GM19438 (cell line): ENCODE results near the gene PRDM16.

Experiments
- ATAC-seq: cut with Tn5 transposase; IDR thresholded peaks from one replicate; pipeline ENCODE4 v1.9.1; 2021; ENCODE audit warnings: low read depth; ENCODE audit not compliant: unreplicated experiment

The PRDM16 gene

DNA sequence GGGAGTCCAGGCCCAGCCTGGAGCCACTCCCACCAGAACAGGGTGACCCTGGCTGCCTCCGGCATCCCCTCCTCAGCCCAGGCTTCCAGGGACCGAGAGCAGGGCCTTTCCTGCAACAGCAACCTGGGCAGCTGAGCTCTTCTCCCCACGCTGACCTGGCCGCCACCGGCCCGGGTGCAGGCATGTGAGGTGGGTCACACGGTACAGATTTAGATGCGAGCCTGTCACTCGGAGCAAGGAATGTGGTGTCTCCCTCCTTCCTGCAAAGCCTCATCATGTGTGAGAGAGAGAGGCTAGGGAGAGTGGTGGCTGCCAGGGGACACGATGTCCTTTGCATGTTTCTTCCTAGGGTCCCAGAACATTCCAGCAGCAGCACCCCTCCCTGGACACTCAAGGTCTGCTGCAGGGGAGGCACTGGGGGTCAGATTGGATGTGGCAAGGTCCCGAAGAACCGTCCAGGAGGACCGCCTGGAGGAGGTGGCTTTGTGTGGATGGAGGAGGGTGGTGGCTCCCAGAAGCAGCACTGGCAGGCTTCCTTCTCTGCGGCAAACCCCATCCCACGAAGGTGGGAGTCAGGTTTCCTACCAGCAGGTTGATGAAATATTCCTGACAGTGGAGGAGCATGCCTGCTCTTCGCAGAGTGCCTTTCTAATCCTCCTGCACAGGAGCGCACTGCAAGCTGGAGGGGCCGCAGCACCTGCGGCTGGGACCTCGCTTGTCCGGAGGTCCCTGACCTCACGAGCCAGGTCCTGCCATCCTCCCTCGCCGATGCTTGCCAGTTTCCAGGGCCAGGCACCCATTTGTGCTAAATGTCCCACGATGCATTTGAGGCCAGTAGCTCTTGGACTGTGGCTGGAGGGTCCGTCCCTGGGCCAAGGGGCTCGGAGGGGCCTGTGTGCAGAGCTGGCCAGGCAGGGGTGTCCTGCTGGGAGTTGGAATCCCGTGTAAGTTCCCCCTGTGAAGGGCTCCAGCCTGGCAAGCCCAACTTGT lies 68.4 kb downstream of the PRDM16 start:
- ATAC-seq: no peak

DNA sequence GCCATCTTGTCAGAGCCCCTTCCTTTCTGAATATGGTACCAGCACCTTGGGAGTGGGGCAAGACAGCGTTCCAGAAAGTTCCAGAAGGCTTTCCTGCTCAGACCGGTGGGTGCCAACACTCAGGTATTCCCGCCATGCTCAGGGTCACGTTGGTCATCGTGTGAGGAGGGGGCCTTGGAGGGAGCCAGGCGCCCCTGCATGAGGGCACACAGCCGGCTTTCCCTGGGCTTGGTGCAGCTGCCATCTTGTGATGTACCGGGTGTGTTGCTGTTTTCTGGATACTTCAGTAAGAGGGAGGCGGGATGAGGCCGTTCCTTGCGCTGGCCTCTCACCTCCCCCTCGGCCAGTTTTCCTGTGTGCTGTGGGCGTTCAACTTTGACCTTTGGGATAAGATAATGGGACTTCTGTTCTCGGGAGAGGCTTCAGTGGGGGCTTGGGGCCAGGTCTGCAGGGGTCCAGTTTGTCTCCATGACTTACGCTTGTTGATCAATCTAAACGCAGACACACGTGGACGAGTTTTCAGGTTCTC lies 69.7 kb downstream of the PRDM16 start:
- ATAC-seq: no peak

DNA sequence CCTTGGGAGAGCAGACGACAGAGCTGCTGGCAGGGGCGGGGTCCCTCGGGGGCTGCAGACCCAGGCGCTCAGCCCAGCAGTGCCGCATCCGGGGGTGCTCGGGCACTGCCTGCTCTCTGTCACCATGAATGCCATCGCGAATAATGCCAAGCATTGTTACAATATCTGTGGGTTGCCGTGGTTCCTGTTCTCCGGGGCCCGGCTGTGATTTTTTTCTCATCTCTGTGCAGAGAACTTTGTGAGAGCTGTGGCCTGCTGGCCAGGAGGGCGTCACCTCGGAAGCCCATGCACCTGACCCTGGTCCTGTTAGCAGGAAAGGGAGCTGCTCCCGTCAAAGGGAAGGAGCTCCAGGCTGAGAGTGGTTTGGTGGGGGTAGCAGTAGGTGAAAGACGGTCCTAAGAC lies 70.4 kb downstream of the PRDM16 start:
- no peak for ATAC-seq

DNA sequence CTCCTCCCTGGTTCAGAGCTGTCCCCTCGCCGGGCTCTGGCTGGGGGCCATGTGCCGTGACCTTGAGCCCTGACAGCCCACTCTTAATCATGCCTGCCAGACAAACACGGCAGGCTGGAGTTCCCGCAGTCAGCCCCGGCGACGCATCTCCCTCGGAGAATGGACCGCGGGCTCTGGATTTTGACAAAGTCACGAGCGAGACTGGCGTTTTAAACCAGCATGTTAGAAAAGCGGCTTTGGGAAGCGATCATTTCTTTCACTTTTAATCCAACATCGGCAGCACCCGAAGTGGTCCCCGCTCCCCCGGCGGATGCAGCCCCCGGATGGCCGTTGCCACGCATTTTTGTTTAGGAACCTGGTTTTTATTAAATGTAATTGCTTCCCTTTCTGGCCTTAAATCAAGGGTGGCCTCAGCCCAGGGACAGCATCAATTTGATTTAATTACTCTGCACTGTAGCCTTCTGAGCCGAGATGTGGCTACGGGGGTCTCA lies 70.9 kb downstream of the PRDM16 start:
- no peak for ATAC-seq

DNA sequence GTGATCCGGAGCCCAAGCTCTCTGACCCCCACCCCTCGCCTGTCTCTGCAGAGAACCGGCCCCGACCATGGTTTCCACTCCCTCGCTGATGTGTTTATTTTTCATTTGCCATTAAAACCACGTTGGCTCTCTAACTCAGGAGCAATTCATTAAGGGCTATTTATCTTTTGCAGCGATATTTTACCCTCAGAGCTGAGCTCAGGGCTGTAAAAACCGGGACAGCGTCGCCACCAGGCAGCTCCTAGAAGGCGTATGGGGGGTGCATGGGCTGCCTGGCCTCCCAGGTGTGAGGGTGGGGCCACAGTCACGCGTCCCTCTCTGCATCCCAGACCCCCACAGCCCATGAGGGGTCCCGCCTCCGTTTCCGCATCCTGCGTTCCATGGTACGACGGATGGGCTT lies 71.4 kb downstream of the PRDM16 start:
- ATAC-seq: no peak

DNA sequence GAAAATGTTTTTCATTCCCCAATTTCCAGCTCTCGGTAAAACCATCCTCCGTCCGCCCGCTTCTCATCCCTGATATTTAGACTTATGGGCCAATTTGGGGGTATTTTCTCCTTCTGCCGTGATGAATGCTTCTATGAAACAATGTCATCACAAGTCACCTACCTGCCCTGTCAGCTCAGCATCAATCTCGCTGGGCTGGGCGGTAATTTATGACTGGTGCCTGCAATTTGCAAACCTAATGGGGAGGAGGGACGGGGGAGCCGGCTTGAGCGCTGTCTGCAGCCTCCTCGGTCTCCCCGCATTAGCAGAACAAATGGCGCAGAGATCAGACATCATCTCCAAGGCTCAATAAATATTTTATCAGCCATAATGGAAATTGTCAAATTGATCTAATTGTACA lies 72.1 kb downstream of the PRDM16 start:
- no peak for ATAC-seq

DNA sequence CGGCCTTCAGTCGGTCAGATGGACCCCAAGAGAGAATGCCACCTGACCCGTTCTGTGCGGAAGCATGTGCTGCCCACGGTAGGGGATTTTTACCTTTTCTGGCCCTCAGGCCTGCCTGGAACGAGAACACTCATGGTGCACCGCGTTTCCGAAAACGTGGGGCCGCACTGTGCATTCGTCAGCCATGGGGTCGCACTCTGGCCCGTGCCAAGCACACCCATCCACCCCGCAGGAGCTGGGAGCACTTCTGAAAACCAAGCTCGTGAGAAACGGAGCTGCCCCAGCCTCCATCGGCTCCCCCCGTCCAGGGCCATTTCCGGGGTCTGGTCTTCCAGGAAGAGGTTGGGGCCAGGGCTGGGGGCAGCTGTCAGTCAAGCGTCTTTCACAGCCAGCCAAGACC lies 72.8 kb downstream of the PRDM16 start:
- no peak for ATAC-seq

DNA sequence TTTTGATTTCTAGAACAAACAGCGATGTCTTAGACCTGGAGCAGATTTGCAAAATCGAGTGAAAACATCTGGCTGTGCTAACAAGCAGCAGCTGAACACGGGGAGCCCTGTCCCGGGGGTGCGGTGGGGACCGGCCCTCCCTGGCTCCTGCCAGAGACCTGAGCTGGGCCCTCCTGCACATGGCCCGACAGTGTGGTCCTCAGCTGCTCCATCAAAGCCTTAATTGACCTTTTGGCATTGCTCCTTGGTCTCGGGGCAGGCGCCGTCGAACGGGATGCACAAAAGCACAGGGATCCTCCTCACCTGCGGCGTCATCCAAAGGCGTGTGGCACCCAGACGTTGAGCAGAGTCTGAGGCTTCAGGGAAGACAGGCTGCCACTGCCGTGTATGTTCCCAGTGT lies 73.2 kb downstream of the PRDM16 start:
- ATAC-seq: no peak

DNA sequence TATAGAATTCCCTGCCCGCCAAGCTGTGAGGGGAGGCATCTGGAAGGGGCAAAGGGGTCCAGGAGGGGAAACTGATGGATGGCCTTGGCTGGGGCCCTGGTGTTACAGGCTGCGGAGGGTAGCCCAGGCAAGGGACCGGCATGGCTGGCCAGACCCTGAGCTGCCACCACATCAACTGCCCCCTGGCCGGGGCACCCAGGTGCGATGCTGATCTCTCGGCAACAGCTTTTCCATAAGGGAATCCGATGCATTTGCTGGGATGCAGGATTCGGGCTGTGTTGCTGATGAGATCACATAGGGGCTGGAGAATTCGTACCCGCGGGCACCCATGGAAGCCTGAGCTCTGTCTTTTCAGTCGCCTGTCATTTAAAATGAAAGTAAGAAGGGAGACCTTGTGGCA lies 73.7 kb downstream of the PRDM16 start:
- ATAC-seq: no peak

DNA sequence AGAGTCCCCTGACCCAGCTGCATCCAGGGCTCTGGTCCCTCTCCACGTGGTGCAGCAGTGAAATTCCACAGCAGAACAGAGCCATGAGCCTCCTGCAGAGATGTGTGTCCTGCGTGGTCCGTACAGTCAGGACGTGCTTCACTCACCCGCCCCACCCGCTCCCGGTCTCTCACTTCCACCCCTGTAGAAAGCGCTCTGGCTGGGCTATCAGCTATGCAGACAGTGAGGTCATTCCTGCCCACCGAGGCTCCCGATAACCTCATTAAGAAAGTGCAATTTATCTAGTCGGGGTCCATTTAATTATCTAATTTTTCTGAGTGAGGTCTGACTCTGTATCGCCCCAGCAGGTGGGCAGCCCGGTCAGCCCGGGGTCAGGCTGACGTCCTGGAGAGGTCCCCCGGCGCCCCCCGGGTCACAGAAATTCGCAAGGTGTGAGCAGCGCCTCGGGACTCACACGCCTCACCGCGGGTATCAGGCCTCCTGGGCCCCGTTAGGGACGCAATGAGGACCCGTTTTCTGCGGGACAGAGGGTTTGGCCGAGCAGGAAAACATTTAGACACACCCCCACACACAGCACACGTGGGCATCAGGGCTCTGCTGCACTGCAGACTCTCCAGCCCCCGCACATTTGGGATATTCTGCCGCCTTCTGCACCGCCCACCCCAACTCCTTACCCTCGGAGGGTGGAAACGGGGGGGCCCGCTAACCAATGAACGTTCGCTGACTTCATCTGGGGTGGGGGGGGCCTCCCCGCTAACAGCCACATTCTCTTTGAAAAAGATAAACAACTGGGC lies 76.7 kb downstream of the PRDM16 start:
- no peak for ATAC-seq

DNA sequence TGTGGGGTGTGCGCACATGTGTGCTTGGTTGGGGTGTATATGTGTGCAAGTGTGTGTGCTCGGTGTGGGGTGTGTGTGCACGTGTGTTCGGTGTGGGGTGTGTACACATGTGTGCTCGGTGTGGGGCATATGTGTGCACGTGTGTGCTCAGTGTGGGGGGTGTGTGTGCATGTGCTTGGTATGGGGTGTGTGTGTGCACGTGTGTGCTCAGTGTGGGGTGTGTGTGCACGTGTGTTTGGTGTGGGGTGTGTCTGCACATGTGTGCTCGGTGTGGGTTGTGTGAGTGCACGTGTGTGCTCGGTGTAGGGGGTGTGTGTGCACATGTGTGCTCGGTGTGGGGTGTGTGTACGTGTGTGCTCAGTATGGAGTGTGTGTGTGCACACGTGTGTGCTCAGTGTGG lies 77.5 kb downstream of the PRDM16 start:
- ATAC-seq: no peak

DNA sequence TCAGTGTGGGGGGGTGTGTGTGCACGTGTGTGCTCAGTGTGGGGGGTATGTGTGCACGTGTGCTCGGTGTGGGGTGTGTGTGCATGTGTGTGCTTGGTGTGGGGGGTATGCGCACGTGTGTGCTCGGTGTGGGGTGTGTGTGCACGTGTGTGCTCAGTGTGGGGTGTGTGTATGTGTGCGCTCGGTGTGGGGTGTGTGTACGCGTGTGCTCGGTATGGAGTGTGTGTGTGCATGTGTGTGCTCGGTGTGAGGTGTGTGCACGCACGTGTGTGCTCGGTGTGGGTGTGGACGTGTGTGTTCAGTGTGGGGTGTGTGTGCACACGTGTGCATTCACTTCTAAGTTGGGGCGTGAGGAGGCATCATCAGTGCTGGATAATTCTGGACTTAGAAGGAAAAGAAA lies 77.9 kb downstream of the PRDM16 start:
- no peak for ATAC-seq

DNA sequence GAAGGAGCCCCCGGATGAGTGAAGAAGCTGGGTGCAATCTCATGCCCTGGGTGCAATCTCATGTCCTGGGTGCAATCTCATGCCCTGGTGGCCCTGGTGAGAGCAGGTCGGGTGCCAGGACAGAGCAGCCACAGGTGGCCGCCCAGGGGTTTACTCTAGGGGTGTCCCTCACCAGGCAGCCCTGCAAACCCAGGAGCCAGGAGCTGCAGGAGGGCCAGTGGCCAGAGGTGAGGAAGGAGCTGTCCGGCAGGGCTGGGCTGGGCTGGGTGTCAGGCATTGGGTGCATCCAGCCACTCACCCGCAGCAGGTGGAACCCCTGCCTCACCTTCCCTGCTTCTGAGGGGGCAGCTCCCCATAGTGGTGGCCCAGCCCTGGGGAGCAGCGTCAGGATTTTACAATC lies 79.2 kb downstream of the PRDM16 start:
- ATAC-seq: no peak

DNA sequence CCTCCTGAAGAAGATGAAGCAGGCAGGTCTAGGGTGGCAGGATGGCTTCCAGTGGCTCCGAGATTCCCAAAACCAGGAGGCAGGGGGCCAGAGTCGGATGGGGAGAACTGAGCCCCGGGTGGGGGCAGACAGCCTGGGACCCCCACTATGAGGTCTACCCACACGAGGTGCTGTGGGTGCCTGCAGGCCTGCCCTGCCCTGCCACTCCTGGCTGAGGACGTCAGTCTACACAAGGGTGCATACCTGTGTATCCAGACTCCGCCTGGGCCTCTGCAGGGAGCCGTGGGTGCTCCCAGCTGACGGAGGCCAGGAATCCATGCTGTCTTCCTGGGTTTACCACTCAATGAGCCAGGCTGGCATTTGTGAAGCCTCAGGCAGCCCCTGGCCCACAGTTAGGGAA lies 80.3 kb downstream of the PRDM16 start:
- no peak for ATAC-seq

DNA sequence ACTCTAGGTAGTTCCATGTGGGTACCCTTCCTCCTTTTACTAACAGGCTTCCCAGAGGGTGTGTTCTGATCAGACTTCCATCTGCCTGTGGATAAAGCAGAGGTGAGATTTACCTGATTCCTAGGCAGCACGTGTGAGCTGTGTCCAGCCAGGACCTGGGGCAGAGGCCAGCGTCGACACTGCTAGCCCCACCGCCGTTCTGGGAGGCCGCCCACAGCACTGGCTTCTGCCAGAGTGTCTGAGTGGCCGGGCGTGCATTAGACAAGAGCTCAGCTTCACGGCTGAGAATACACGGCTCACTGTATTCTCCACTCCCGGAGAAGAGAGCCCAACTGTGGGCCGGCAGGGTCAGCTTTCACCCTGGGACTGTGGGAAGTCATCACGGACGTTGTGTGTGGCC lies 82.5 kb downstream of the PRDM16 start:
- ATAC-seq: no peak

DNA sequence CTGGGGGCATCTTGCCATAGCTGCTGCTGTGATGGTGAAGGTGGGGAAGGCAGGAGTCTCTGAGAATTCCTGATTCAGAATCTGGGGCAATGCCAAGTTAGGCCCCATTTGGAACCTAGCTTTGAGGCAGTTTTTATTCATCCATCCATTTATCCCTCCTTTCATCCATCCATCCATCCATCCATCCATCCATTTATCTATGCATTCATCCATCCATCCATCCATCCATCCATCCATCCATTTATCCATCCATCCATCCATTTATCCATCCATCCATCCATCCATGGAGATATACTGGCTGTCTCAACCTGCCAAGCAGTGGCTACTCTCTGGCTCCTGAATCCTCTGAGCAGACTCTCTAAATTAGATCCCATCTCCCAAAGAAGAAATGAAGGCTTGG lies 83.1 kb downstream of the PRDM16 start:
- no peak for ATAC-seq

DNA sequence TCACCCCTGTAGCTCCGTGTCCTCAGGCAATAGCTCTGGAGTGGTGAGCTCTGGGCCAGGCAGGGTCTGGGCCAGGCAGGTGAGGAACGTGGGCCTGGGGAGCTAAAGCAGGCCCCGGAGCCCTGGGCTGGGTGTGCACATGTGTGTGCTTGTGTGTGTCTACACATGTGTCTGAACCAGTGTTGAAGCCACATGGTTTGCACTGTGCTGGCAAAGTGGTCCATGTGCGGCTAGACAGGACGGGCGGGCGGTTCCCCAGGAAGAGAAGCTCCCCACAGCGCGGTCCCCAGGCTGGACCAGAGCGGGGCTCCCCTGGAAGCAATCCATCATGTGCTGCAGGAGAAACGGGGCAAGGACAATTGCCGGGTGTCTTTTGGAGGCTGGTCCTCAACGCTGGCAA lies 84.2 kb downstream of the PRDM16 start:
- ATAC-seq: no peak

DNA sequence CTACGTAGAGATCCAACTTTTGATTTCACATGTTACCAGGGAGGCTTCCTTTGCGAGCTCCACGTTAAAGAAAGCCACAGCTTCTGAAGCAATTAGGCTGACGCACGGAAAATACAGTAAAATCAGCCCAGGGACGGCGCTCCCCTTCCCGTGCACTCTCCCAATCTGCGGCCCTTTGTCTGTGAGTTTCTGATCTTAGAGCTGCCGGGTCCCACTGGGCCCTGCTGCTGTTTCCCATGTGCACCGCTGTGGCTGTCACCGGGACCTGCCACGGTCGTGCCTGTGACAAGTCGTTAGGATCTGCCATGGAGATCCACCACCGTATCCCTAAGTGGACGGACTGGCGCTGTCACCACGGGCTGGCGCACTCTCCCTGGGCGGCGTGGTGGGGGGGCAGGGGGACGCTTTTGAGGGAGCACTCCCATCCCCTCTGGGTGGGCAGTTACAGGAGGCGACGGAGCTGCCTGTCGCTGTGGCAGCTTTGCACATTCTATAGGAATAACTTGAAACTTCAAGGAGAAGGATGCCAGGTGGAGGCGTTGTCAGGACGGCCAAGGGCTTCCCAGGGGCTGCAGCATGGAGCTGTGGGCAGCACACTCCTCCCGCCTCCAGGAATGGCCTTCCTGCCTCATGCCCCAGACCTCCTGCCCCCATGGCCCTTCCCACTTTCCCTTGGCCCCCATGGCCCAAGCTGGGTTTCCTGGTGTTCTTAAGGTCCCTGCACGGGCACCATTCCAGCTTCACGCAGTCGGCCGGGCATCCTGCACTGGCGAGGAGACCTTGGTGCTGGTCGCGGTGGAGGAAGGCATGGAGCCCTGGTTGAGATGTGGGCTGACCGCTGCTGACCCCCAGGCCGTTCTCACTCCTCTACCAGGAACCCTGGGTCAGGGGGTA lies 85.1 kb downstream of the PRDM16 start:
- ATAC-seq: no peak

DNA sequence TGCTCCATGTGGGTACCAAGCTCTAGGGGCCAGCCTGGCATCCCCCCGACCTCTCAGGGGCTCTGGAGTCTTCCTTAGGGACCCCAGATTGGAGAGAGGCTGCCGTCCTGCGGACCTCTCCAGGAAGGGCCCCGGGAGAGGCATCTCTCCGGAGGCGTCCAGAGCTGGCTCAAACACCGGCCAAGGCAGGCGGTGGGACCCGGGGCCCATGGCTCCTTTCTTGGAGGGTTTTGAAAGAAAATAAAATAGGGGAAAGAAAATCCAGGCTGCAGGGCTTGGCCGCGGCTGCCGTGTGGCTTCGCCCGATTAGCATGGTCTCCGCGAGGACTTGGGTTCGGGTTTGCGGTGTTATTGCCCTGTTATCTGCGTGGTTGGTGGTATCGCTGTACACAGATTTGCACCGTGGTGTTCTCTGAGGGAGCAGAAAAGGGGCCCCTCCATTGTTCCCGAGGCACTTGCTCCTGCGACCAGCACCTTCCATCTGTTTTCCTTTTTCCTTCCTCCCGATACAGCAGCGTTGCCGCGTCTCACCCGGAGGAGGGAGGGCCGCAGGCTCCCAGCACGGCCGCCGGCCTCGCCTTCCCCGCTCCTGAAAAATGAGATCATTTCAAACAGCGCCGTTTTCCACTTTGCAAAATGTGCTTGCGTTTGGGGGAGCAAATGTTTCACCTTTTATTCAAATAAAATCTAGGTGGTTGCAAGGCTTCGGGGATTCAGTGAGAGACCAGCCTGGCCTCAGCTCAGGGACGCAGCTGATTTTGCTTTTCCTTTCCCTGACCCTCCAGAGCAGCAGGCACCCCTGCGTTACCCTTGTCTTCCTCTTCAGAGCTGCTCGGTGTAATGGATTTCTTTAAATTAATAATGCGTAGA lies 86.3 kb downstream of the PRDM16 start:
- ATAC-seq: no peak

DNA sequence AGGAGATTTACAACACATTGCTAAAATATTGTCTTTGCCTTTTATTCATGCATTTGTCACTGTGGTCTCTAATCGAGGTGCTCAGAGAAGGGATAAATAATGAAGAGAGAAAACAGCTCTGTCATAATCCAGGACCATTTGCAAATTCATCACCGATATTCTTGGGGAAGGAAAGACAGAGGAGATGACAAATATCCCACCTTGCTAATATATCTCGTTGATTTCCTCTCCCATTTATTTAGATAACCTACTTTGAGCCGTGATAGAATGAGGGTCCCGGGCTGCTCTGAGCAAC lies 86.9 kb downstream of the PRDM16 start:
- ATAC-seq: no peak
